ENCODE data around the gene STYK1. TPM values are rescaled to one million over a fixed set of nuclear protein-coding genes. Genes with fewer than 3 reads are reported as not detected.
"Not testable (repeated sequence)": the region's sequence is repeated elsewhere in the genome, so short reads cannot be mapped to it uniquely, and the experiment has no call there.

STYK1 gene
- total and polyA plus RNA-seq, 9 of the 15 experiments (the other 6 are each of a cell fraction or from before 2014, with no cell fraction given) = 0.31 to 1.8 (median 0.64) TPM

DNA sequence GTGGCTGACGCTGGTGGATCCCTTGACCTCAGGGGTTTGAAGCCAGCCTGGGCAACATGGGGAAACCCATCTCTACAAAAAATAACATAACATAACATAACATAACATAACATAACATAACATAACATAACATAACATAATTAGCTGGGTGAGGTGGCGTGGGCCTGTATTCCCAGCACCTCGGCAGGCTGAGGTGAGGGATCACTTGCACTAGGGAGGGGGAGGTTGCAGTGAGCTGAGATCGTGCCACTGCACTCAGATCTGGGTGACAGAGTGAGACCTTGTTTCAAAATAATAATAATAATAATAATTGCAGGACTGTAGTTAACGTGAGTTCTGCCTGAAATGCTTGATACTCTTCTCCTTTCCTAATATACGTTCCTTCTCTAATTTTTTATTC is 61.7 kb downstream of the STYK1 start:
- intact Hi-C loops (cut with micrococcal nuclease) = loop anchor here (2.0 kb wide), 1 partner anchor 63 kb away; the partner anchor contains the start of gene STYK1
- no peaks in the 10 kb centered on the region; a peak in 1 of 5 replicates for H3K4me1 ChIP-seq (replicated peaks in 1 of 2; ENCODE audit: control insufficient read depth in 2 of 2, insufficient read depth in 2 of 2, low read length in 2 of 2)
- POLR2A ChIA-PET = no interaction called here

DNA sequence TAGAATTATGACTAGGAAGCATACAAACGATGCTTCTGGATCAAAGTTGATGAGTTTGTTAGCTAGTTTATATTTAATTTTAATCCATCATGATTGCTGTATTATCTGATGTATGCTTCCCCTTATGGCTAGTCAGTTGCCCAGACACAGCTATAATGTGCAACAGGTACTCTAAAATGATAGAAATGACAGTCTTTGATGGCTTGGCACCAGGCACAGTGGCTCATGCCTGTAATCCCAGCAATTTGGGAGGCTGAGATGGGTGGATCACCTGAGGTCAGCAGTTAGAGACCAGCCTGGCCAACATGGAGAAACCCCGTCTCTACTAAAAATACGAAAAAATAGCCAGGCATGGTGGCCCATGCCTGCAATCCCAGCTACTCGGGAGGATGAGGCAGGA is 62.6 kb downstream of the STYK1 start:
- CTCF ChIA-PET (ENCODE audit: low intra/inter-chr PET ratio); intact Hi-C loops (cut with micrococcal nuclease); H3K27ac ChIP-seq (ENCODE audit: extremely low read depth, low read depth, low read length); H3K4me3 ChIP-seq; ATAC-seq; in situ Hi-C loops (cut with MboI); H3K9ac ChIP-seq (ENCODE audit: insufficient read depth in 1 of 2, low read depth in 2 of 2, low read length in 2 of 2); H4K20me1 ChIP-seq (replicated peaks; ENCODE audit: control insufficient read depth, insufficient read depth, low read length); H2AFZ ChIP-seq (ENCODE audit: low read depth, low read length); H3K9me1 ChIP-seq (ENCODE audit: control insufficient read depth, insufficient read depth, low read length); POLR2A ChIA-PET; H3K4me1 ChIP-seq (replicated peaks in 1 of 2; ENCODE audit: control insufficient read depth in 2 of 2, insufficient read depth in 2 of 2, low read length in 2 of 2); H3K27me3 ChIP-seq (ENCODE audit: control insufficient read depth in 2 of 2, insufficient read depth in 2 of 2, low read length in 2 of 2); BruUV-seq (replicated peaks); H3K9me3 ChIP-seq (replicated peaks; ENCODE audit: control insufficient read depth, insufficient read depth, low read depth, low read length); FAIRE-seq; DNase-seq (ENCODE audit: extremely low read depth in 1 of 4, low spot score in 3 of 4): not testable (repeated sequence)
- Histone ChIP-seq H3K36me3 (ENCODE audit: control insufficient read depth, insufficient read depth, low read length) (peaks cover 54% of the 10 kb centered on the region; the same call in 2 of the 3 replicates), H3K4me2 (ENCODE audit: insufficient read depth, low read length) (peak overlapping the region; percentile 37; the same call in 1 of the 2 replicates), H3K79me2 (ENCODE audit: control insufficient read depth, insufficient read depth, low read length) (peaks cover 27% of the 10 kb centered on the region)
- 85% methylated on average over 4 of the region's 4 CpGs for WGBS (ENCODE audit: insufficient coverage, low coverage, missing lambda C conversion rate)

More for the DNA sequence above, 61.7 kb downstream of the STYK1 start:
- BruUV-seq (replicated peaks) = no TSS peak
- Histone ChIP-seq H3K4me2 (ENCODE audit: insufficient read depth, low read length) (peak overlapping the region; percentile 91), H3K9me3 (replicated peaks; ENCODE audit: control insufficient read depth, insufficient read depth, low read depth, low read length) (no peaks in the 10 kb centered on the region), H2AFZ (ENCODE audit: low read depth, low read length) (no peak overlapping the region), H4K20me1 (replicated peaks; ENCODE audit: control insufficient read depth, insufficient read depth, low read length) (no peaks in the 10 kb centered on the region), H3K9ac (ENCODE audit: insufficient read depth in 1 of 2, low read depth in 2 of 2, low read length in 2 of 2) (peak overlapping the region; percentile 85 to 95), H3K4me3 (peak overlapping the region; percentile 73), H3K27me3 (ENCODE audit: control insufficient read depth in 2 of 2, insufficient read depth in 2 of 2, low read length in 2 of 2) (no peaks in the 10 kb centered on the region), H3K79me2 (ENCODE audit: control insufficient read depth, insufficient read depth, low read length) (peaks cover 27% of the 10 kb centered on the region), H3K9me1 (ENCODE audit: control insufficient read depth, insufficient read depth, low read length) (no peaks in the 10 kb centered on the region), H3K27ac (ENCODE audit: extremely low read depth, low read depth, low read length) (peak overlapping the region; percentile 95), H3K36me3 (ENCODE audit: control insufficient read depth, insufficient read depth, low read length) (peaks cover 49% of the 10 kb centered on the region; the same call in 2 of the 3 replicates)
- in situ Hi-C loops (cut with MboI) = no loop called here
- FAIRE-seq (no peak), DNase-seq (ENCODE audit: extremely low read depth in 1 of 4, low spot score in 3 of 4) (peak in 1 of 4 experiments; percentile 9), ATAC-seq (peak; percentile 61)
- CTCF ChIA-PET (ENCODE audit: low intra/inter-chr PET ratio) = no interaction called here
- WGBS (ENCODE audit: insufficient coverage, low coverage, missing lambda C conversion rate) = 19% methylated on average over 5 of the region's 6 CpGs
- TF ChIP-seq, protein P1, sequence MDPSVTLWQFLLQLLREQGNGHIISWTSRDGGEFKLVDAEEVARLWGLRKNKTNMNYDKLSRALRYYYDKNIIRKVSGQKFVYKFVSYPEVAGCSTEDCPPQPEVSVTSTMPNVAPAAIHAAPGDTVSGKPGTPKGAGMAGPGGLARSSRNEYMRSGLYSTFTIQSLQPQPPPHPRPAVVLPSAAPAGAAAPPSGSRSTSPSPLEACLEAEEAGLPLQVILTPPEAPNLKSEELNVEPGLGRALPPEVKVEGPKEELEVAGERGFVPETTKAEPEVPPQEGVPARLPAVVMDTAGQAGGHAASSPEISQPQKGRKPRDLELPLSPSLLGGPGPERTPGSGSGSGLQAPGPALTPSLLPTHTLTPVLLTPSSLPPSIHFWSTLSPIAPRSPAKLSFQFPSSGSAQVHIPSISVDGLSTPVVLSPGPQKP (CRISPR knock-in tag; IDR thresholded peaks at IDR 0.05) = no peak
- no peak for TF ChIP-seq SP2 (IDR thresholded peaks at IDR 0.05; ENCODE audit: extremely low read depth, low read depth, low read length, poor library complexity, severe bottlenecking)
- TF ChIP-seq HSF4 (CRISPR knock-in tag; IDR thresholded peaks at IDR 0.05; ENCODE audit: borderline replicate concordance) = no peak
- no peak for TF ChIP-seq MEIS2 (IDR thresholded peaks at IDR 0.05; ENCODE audit: partially characterized antibody)
- no peak for TF ChIP-seq ZNF41 (CRISPR knock-in tag; conservative IDR thresholded peaks at IDR 0.05)
- TF ChIP-seq ZNF75A (CRISPR knock-in tag; IDR thresholded peaks at IDR 0.05) = no peak
- no peak for TF ChIP-seq ZNF232 (CRISPR knock-in tag; IDR thresholded peaks at IDR 0.05)
- TF ChIP-seq ZNF212 (CRISPR knock-in tag; IDR thresholded peaks at IDR 0.05) = no peak
- TF ChIP-seq EP400 (IDR thresholded peaks at IDR 0.05) = no peak
- TF ChIP-seq, protein P2, sequence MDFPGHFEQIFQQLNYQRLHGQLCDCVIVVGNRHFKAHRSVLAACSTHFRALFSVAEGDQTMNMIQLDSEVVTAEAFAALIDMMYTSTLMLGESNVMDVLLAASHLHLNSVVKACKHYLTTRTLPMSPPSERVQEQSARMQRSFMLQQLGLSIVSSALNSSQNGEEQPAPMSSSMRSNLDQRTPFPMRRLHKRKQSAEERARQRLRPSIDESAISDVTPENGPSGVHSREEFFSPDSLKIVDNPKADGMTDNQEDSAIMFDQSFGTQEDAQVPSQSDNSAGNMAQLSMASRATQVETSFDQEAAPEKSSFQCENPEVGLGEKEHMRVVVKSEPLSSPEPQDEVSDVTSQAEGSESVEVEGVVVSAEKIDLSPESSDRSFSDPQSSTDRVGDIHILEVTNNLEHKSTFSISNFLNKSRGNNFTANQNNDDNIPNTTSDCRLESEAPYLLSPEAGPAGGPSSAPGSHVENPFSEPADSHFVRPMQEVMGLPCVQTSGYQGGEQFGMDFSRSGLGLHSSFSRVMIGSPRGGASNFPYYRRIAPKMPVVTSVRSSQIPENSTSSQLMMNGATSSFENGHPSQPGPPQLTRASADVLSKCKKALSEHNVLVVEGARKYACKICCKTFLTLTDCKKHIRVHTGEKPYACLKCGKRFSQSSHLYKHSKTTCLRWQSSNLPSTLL (IDR thresholded peaks at IDR 0.05) = no peak
- TF ChIP-seq MAFK (IDR thresholded peaks at IDR 0.05; ENCODE audit: low read length) = no peak
- TF ChIP-seq TAF7 (tag; IDR thresholded peaks at IDR 0.05) = no peak

Data from K562 (cell line).